Measurements from ENCODE around the gene MSX2.

The MSX2 gene

DNA sequence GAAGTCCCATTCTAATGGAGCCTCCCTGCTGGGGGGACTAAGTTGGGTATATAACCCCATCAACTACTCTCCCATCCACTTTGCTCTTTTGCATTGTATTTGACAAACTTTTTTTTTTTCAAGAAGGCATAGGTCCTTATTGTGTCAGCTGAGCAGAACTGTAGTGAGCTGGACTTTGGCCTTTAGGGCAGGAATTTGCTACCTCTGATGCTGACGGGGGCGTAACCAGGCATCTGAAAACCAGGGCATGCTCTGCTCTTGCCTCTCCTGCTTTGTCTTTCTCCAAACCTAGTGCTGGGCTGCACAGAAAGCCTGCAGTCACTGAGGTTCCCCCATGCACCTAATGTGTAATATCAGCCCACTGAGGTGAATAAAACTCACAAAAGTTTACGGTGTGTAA, 49.0 kb downstream of the MSX2 start:
- DNase-seq (ENCODE audit: low read depth in 2 of 2): no peak

DNA sequence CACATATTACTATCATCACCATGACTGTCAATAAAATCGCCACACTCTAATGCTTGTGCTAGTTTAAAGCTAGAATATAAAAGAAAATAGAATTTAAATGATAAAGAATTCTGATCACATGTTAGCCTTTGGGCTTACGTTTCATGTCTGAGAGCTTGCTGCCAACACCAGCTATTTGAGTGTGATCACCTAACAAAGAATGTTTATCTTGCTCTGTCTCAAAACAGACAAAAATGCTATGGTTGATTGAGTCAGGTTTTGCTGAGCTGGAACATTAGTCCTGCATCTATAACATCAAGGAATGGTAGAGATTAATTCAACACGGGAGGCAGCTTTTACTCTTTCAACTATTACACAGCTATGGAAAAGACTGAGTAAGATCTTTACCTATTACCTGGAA, 50.7 kb downstream of the MSX2 start:
- no peak for DNase-seq (ENCODE audit: low read depth in 2 of 2)

DNA sequence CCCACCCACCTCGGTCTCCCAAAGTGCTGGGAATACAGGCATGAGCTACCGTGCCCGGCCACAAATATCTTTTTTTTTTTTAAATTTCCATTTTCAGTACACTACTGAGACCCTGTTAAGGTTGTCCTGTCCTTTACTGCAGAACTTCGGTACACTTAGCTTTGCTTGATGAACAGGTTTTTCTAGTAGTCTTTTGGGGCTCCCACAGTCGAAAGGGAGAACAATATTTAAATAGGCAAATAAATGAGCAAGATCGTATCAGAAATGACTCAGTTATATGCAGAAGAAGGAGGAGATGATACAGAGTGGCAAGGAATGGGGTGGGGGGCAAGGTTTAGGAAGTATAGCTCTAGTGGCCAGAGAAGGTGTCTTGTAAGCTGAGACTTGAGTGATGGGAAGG, 52.7 kb downstream of the MSX2 start:
- DNase-seq (ENCODE audit: low read depth in 2 of 2): no peak

DNA sequence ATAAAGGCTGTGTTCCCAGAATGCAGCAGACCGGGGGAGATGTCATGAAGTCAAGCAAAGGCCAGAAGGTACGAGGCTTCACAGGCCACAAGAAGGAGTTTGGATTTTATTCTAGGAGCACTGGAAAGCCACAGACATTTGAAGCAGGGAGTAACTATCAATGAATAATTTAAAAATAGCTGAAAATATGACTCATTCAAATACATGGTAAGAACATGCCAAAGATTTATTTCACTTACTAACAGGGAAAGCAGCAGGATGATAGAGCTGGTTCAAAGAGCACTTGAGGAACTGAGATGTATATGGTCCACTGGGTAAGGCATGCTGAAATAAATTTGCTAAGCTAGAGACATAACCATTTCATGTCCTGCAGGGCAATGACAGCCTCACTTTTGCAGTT, 53.2 kb downstream of the MSX2 start:
- no peak for DNase-seq (ENCODE audit: low read depth in 2 of 2)
